Fibroblast of villous mesenchyme (primary cell): Measurements from ENCODE around the gene GRB10. TPM values are rescaled to one million over a fixed set of nuclear protein-coding genes. Genes with fewer than 3 reads are reported as not detected.

Source experiments
- DNase-seq: peaks from one replicate; pipeline ENCODE4 v3.0.0-alpha.2; 2010; ENCODE audit warnings: low read depth
- H3K4me3 ChIP-seq: 2 replicates; pipeline ENCODE4 v1.5.1; 2011; ENCODE audit warnings: low read depth, mild to moderate bottlenecking, low read length
- CTCF ChIP-seq: IDR thresholded peaks from 2 replicates; pipeline ENCODE4 v1.5.1; 2012; ENCODE audit warnings: low read depth, mild to moderate bottlenecking, low read length; ENCODE audit not compliant: insufficient read depth
- total RNA-seq: library from RNA; depleted of rRNA; stranded (reverse); fragments of >200 nt; gene quantifications from 2 replicates; pipeline ENCODE4 v1.2.3, GENCODE V29; 2012

GRB10 gene
- total RNA-seq, 1 donor = 23.3 TPM

DNA sequence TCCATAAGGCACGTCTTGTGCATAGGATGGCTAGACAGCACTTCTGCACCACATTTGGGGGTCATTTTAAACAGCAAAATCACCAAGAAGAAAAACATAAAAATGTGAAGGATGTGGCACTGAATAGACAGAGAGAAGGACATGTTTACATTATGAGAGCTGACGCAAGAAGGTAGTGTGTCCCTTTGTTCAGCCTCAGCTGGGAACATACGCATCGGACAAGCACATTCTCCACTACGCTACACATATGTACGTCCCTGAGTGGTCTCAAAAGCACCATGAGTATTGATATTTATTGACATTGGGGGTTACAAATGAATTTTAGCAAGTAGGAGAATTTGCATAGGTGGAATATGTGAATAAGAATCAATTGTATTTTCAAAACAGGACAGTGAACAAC lies 237.7 kb downstream of the GRB10 start:
- no peak overlapping the region for H3K4me3 ChIP-seq
- TF ChIP-seq CTCF = no peak
- DNase-seq = no peak

DNA sequence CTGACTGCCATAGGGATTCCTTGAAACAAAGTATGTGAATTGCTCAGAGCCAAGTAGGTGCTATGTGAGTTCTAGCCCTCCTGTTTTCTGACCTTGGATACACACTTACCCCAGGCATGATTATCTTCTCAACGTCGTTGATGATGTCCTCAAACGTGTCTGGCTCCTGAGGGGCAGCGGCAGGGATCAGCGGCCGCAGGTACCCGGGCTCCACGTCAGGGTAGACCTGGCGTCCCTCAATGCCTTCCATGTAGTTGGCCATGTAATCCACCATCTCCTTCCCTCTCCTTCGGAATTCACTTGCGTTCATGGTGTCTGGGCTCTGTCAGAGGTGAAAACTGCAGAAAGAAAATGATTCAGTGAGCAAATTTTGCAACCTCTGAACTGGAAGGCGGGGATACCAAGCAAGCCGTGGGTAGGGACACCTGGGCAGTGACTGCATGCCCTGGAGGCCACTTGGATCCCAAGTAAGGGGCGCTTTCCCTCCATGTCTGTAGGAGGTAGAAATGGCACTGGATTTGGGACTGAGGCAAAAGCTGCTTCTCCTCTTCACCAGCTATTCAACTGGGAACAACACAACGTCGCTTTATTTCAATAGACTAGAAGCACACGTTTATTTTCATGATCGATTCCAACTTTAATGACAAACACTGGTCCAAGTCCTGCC lies 238.8 kb downstream of the GRB10 start:
- no peak overlapping the region for H3K4me3 ChIP-seq
- DNase-seq = no peak
- no peak for TF ChIP-seq CTCF

DNA sequence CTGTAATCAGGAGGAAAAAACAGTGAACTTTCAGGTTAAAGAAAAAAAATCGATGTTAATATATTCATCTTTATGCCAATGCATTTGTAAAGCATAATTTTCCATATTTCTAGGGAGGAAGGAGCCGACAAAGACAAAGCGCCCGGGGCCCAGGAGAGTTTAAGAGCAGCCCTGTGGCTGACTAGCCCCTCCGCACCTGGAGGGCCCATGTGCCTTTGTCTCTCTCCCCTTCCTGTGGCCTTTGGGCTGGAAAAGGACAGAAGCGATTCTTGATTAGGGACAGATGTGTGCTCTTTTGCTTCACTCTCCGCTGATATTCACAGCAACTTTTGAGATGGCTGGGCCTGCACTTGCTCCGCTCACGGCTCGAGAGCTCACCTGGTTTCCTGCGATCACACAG lies 240.6 kb downstream of the GRB10 start:
- no peak for DNase-seq
- H3K4me3 ChIP-seq = no peak overlapping the region
- no peak for TF ChIP-seq CTCF

- H3K4me3 ChIP-seq = no peak overlapping the region
- no peak for TF ChIP-seq CTCF
- no peak for DNase-seq
Observed at GRCh38 chr7:50540785-50541579, 241.7 kb downstream of the GRB10 start.

Other genes with a start within 250 kb of the GRB10 start
- not detected in 2 replicates for gene DDC, start 217.5 kb downstream of the GRB10 start, total RNA-seq